NCI-H1048 (cell line): ENCODE results near the gene BCKDHB.

Experiments used
- DNase-seq: peaks from one replicate; lab custom pipeline; 2025; lab: John Stamatoyannopoulos, UW

BCKDHB gene

GRCh38 chr6:80331974-80332373 lies 225.5 kb downstream of the BCKDHB start:
- DNase-seq = no peak

GRCh38 chr6:80333342-80333741 lies 226.9 kb downstream of the BCKDHB start:
- DNase-seq = no peak

GRCh38 chr6:80335121-80335531 lies 228.7 kb downstream of the BCKDHB start:
- no peak for DNase-seq

GRCh38 chr6:80336911-80337310 lies 230.4 kb downstream of the BCKDHB start:
- no peak for DNase-seq

DNA sequence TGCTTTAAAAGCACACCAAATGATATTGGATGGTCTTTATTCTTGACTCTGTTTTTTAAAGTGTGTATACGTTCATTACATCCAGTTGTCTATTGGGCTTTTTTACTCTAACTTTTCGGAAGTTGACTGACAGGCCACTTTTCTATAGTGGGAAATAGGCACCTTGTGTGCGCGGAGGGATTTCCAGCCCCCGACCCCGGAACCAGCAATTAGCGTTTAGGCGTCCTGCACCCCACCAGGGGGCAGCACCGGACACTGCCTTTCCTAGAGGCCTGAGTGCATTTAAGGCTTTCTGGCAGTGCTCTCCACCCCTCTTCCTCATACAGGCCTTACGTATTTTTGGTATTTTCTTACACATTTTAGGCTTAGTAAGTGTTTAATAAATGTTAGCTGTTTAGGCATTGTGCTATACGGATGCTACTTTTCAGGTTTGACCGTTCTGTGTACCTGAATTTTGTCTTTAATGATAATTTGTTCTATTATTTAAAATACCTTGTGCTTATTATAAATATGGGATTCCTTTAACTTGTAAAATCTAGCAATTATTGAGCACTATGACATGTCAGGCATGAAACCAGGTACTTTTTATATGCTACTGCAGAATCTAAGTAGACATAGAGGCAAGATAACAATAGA lies 231.8 kb downstream of the BCKDHB start:
- DNase-seq = peak; percentile 10

DNA sequence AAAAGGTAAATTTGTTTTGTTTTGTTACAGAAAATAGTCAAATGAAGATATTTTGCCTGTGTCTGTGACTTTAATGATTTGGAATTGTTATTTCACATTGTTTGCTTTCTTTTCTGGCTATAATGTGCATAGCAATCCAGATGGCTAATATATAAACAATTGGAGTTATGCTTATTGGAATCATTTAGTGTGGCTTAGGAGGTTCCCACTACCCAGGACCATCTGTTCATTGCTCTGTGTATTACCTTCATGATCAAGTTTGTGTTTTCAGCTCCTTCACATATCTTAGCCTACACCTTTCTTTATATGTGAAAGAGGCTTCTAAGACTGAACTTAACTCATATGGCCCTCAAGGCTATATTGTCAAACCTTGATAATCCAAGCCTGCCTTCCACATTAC lies 232.9 kb downstream of the BCKDHB start:
- DNase-seq = no peak

- DNase-seq = no peak
Measured at GRCh38 chr6:80340280-80340679, 233.8 kb downstream of the BCKDHB start.

- DNase-seq = no peak
Measured at GRCh38 chr6:80340686-80341085, 234.2 kb downstream of the BCKDHB start.

GRCh38 chr6:80341330-80341729 lies 234.9 kb downstream of the BCKDHB start:
- DNase-seq = no peak

DNA sequence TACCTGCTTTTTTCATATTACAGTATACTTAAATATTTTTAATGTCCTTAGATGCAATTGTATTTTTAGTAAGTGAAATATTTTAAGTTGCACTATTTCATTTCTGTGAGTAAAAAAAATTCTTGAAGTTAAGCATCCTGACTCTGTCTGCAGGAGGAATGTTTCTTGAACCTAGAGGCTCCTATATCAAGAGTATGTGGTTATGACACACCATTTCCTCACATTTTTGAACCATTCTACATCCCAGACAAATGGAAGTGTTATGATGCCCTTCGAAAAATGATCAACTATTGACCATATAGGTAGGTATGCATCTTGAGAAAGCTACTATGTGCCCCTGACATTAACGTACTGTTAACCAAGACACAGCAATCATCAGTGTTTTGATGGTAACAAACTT lies 237.0 kb downstream of the BCKDHB start:
- no peak for DNase-seq

DNA sequence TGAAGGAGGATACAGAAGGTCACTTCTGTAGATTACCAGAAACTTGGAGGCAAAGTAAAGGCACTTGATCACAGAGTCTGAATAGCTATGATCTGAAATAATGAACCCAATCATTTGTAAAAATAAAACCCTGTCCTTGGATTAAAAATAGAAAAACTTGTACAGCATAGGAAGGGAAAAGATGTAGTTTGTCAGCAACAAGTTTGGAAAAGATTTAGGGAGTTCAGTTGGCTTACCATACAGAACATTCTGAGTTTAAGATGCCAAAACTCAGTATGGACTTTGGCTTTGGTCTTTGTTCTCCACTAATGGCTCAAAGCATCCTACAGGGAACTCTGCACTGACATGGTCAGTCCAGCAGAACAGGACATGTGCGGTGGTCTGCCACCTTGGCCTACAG lies 240.6 kb downstream of the BCKDHB start:
- DNase-seq = no peak

- no peak for DNase-seq
Measured at GRCh38 chr6:80348263-80348662, 241.8 kb downstream of the BCKDHB start.

DNA sequence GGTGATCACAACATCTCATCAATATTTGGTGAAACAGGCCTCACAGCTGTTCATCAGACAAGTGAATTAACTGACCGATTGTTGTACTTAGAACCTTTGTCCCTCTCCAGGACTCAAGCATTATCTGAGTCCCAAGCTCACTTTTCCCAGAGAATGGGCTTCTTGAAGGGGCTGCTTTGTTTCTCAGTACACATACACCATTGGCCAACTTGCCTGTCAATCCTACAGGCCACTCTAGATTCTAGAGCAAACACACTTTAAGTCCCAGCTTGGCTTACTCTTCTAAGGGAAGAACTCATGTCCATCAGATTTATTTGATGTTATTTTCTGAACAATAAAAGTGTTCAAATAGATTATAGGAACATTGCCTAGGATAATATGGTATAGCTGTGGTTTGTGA lies 249.5 kb downstream of the BCKDHB start:
- no peak for DNase-seq

- no peak for DNase-seq
Measured at GRCh38 chr6:80356545-80356944, 250.1 kb downstream of the BCKDHB start.

DNA sequence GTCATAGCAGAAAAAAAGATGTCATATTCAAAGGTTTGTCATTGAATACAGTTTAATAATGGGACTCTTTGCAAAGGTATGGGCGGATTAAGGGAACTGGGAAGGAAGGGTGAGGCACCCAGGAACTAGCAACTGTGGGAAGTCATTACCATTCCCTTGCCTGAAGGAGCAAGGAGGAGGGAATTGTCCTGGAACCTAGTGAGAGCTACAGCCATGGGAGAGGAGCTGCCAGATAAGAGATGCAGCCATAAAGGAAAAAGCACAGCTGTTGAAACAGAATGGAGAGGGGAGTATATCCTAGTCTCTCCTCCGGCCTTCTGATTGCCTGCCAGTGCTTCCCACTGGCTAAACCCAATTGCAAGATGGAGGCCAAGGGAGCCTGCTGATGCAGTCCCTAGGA lies 250.6 kb downstream of the BCKDHB start:
- DNase-seq = no peak

GRCh38 chr6:80357674-80358073 lies 251.2 kb downstream of the BCKDHB start:
- DNase-seq = no peak

GRCh38 chr6:80363501-80364122 lies 257.1 kb downstream of the BCKDHB start:
- no peak for DNase-seq

DNA sequence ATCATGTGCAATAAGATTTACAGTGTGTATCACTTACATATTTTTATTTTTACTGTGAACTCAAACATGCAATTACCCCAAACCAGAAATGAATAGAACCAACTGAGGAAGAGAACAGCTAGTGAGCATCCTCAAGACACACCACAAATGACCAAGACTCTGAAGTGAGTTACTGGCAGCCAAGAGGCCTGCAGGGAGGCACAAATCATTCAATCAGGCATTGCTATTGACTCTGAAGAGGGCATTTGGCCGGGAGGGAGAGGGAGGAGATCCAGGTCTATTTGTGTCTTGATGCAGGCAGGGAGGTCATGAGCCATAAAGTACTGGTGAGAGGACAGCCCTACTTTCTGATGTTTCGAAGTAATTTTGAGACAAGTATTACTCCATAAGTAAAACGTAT lies 257.7 kb downstream of the BCKDHB start:
- DNase-seq = no peak

GRCh38 chr6:80366051-80366450 lies 259.6 kb downstream of the BCKDHB start:
- no peak for DNase-seq

GRCh38 chr6:80366714-80367113 lies 260.2 kb downstream of the BCKDHB start:
- no peak for DNase-seq

DNA sequence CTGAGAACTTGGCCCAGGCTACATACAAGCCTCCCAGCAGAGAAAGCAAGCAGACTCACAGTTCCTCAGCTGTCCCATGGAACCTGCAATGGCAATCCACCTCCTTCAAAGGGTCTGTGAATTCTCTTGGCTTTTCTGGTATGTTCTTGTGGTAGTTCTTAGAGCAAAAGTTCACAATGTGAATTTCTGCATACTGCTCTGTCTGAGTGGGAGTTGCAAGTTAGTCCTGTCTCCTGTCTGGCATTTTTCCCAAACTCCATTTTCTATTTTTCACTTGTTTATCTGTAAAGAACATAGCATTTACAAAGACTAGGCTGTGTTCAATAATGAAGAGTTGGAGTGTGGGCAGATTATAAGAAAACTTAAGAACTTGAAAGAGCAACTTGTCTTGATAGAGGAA lies 269.9 kb downstream of the BCKDHB start:
- DNase-seq = no peak

GRCh38 chr6:80380566-80380965 lies 274.1 kb downstream of the BCKDHB start:
- DNase-seq = no peak

- no peak for DNase-seq
Measured at GRCh38 chr6:80382811-80383210, 276.3 kb downstream of the BCKDHB start.

GRCh38 chr6:80388507-80388906 lies 282.0 kb downstream of the BCKDHB start:
- no peak for DNase-seq
